ENCODE measurements around the gene MTURN.

The MTURN gene

DNA sequence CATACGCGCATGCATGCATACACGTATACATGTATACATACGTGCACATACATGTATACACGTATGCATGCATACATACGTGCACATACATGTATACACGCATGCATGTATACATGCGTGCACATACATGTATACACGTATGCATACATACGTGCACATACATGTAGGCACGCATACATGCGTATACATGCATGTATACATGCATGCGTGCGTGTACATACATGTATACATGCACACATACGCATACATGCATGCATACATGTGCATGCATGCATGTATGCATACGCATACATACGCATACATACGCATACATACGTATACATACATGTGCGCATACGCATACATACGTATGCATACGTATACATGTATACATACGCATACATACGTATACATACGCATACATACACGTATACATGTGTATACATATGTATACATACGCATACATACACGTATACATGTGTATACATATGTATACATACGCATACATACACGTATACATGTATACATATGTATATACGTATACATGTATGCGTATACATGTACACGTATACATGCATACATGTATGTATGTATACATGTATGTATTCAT, 19.0 kb upstream of the MTURN start:
- DNase-seq (ENCODE audit: low read depth), result no peak
- no peak overlapping the region for H3K4me3 ChIP-seq (replicated peaks; ENCODE audit: low read depth, low read length)
- TF ChIP-seq, protein P1, sequence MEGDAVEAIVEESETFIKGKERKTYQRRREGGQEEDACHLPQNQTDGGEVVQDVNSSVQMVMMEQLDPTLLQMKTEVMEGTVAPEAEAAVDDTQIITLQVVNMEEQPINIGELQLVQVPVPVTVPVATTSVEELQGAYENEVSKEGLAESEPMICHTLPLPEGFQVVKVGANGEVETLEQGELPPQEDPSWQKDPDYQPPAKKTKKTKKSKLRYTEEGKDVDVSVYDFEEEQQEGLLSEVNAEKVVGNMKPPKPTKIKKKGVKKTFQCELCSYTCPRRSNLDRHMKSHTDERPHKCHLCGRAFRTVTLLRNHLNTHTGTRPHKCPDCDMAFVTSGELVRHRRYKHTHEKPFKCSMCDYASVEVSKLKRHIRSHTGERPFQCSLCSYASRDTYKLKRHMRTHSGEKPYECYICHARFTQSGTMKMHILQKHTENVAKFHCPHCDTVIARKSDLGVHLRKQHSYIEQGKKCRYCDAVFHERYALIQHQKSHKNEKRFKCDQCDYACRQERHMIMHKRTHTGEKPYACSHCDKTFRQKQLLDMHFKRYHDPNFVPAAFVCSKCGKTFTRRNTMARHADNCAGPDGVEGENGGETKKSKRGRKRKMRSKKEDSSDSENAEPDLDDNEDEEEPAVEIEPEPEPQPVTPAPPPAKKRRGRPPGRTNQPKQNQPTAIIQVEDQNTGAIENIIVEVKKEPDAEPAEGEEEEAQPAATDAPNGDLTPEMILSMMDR (IDR thresholded peaks at IDR 0.05; ENCODE audit: low read length, missing control alignments), result no peak

DNA sequence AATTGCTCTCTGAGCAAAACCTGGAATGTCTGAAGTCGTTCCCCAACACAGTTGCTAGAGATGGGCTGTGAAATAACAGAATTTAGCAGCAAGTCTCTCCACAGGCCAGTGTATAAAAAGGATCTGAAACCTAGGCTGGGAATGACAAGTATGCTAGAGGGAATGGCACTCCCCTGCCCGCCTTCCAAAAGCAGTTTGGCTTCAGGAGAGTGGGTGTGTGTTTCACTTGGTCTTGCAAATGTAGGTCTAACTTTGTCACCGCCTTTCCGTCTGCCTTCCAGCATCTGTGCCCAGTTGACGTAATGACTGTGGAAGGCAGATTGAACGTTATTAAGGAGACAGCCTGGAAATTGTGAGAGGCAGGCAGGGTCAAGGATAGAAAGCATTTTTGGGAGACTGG, 18.0 kb upstream of the MTURN start:
- TF ChIP-seq, protein P1 (IDR thresholded peaks at IDR 0.05; ENCODE audit: low read length, missing control alignments), result no peak
- peak; percentile 56 for DNase-seq (ENCODE audit: low read depth)
- H3K4me3 ChIP-seq (replicated peaks; ENCODE audit: low read depth, low read length), result no peak overlapping the region

DNA sequence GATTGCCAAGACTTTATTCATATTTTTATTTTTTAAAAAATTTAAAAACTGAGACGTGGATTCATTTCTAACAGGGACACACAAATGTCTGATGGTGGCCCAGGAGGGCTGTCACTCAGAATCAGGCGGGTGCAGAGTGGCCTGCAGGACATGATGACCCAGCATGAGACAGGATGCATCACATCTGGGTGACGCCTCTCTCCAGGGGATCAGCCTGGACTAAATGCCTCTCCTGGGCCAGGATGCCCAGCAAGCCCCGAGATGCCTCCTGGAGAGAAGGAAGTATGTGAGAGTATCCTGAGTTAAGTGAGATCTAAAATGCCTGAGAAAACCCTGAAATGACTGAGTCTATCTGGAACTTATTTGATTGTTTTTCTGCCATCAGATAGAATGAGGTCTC, 16.9 kb upstream of the MTURN start:
- DNase-seq (ENCODE audit: low read depth), result no peak
- no peak overlapping the region for H3K4me3 ChIP-seq (replicated peaks; ENCODE audit: low read depth, low read length)
- TF ChIP-seq, protein P1 (IDR thresholded peaks at IDR 0.05; ENCODE audit: low read length, missing control alignments), result no peak

DNA sequence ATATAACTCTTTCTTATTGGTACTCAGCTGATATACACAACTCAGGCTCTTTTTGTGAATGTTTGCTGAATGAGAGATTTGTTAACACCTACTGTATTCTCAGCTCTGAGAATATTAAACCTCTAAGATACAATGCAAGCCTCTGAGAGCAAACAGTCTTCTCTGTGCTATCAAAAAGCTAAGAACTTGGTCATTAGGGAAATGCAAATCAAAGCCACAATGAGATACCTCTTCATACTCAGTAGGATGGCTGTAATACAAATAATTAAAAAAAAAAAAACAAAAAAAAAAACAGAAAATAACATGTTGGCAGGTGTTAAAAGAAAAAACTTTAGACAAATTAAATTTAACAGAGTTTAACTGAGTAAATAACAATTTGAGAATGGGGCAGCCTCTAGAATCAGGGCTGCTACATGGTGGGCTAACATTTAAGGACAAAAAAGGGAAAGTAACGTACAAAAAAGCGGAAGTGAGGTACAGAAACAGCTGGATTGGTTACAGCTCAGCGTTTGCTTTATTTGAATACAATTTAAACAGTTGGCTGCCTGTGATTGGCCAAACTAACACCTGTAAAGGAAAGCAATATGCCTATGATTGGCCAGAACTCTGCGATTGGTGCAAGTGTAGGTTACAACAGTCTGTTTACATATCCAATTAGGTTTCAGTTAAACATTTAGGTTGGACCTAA, 14.8 kb upstream of the MTURN start:
- DNase-seq (ENCODE audit: low read depth), result no peak
- TF ChIP-seq, protein P1 (IDR thresholded peaks at IDR 0.05; ENCODE audit: low read length, missing control alignments), result no peak
- H3K4me3 ChIP-seq (replicated peaks; ENCODE audit: low read depth, low read length), result no peak overlapping the region

DNA sequence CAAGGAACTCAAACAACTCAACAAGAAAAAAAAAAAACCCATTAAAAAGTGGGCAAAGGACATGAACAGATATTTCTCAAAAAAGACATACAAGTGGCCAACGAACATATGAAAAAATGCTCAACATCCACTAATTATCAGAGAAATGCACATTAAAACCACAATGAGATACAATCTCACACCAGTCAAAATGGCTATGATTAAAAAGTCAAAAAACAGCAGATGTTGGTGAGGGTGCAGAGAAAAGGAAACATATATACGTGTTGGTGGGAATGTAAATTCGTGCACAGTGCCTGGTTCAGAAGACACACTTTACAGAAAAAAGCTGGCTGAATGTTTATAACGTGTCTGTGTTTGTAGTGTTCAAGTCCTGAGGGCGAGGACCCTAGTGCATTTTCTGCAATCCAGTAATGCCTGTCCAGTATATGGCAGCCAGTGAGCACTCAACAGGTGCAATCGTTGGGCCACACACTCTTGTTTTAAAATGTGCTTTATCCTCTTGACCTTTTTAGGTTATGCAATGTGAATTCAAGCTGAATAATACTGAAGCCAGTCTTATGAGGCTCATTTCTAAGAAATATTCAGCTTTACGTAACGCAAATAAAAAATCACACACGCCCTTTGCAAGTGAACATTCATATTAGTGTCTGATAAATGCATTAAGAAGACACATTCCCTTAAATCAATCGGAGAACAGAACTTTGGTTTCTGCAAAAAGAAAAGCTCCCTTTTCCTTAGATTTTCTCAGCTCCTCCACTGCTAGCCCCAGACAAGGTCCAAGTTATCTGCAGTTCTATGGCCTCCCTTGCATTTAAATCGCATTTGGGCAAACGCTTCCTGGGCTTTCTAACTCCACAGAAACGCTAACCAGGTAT, 813 bp upstream of the MTURN start:
- DNase-seq (ENCODE audit: low read depth), result no peak
- TF ChIP-seq, protein P1 (IDR thresholded peaks at IDR 0.05; ENCODE audit: low read length, missing control alignments), result no peak
- H3K4me3 ChIP-seq (replicated peaks; ENCODE audit: low read depth, low read length), result peak overlapping the region; percentile 80

DNA sequence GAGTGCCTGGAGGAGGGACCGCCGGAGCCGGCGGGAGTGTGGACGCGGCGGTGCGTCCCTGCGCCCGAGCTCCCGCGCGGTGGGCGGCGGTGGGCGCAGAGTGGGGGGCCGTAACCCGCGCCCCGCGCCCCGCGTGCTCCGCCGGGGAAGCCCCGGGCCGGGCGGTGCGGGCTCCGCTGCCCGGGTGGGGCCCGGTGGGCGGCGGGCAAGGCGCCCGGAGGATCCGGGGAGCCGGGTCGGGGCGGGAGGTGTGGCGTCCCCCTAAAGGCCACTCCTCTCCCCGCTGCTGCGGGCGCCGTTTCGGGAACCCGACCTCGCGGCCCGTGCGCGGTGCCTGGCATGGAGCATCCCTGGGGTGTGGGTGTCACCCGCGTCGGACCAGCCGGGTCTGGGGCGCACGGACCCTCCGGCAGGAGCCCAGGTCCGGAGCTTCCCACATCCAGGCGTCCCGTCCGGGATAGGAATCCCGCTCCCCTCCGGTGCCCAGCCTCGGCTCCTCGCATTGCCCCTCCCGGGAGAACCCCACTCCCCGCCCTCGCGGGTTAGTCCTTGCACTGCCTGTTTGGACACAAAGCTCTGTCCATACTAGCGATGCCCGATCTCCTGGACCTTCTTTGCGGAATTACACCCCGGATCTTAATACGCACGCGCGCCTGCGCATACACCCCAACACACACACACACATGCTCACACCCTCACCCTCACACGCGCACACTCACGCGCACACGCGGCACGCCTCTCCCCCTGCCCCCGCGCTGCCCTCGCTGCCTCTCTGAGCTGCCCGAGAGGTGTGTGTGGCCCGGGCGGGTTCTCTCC, 723 bp downstream of the MTURN start:
- TF ChIP-seq, protein P1 (IDR thresholded peaks at IDR 0.05; ENCODE audit: low read length, missing control alignments), result no peak
- peak; percentile 61 for DNase-seq (ENCODE audit: low read depth)
- H3K4me3 ChIP-seq (replicated peaks; ENCODE audit: low read depth, low read length), result peak overlapping the region; percentile 80

All from fibroblast of pulmonary artery (primary cell).